Right lobe of liver (tissue), 6 donors: ENCODE data around the gene MACROD2. TPM values are rescaled to one million over a fixed set of nuclear protein-coding genes. Genes with fewer than 3 reads are reported as not detected.

Source experiments
- ATAC-seq, 4 donors: fragments of 200-7000 bp; cut with Tn5 transposase; one replicate each; pipeline ENCODE4 v1.9.1; 2020; ENCODE audit warnings: mild to moderate bottlenecking in 4 of 4, moderate library complexity in 4 of 4
- DNase-seq, 3 donors: peaks; one replicate each; pipeline ENCODE4 v3.0.0-alpha.2; 2020
- H3K27ac ChIP-seq, 3 donors: fragments of 200-600 bp; one replicate each; pipeline ENCODE4 v1.8.0; 2022
- H3K27me3 ChIP-seq, 2 donors: fragments of 200-600 bp; one replicate each; pipeline ENCODE4 v1.8.0; 2022
- H3K36me3 ChIP-seq, 4 donors: fragments of 200-600 bp; sonication (generic) in 1 of 4; one replicate each; pipeline versions ENCODE4 v1.5.1 to v1.8.0; 2017 to 2022; ENCODE audit warnings: control low read depth in 1 of 4
- H3K4me1 ChIP-seq, 4 donors: fragments of 200-600 bp; sonication (generic) in 1 of 4; one replicate each; pipeline versions ENCODE4 v1.5.1 to v1.8.0; 2017 to 2022; ENCODE audit warnings: control low read depth in 1 of 4
- H3K4me3 ChIP-seq, 3 donors: fragments of 200-600 bp; one replicate each; pipeline ENCODE4 v1.8.0; 2022
- H3K9me3 ChIP-seq, 4 donors: fragments of 200-600 bp; sonication (generic) in 1 of 4; one replicate each; pipeline versions ENCODE4 v1.5.1 to v1.8.0; 2017 to 2022; ENCODE audit warnings: control low read depth in 1 of 4
- POLR2A ChIP-seq: fragments of 450-650 bp; IDR thresholded peaks from one replicate; pipeline ENCODE4 v1.6.1; 2017; ENCODE audit warnings: antibody characterized with exemption, mild to moderate bottlenecking
- WGBS: methylation state at CpG from one replicate; pipeline ENCODE4 v1.1.6; 2018; ENCODE audit warnings: low coverage, low lambda C conversion rate; ENCODE audit not compliant: insufficient coverage; ENCODE audit errors: missing lambda C conversion rate; 5-methylcytosine and 5-hydroxymethylcytosine counted together
- intact Hi-C, 2 donors: fragments of 100-400 bp; cut with DNase I; formaldehyde crosslinking; loops; one replicate each; pipeline versions ENCODE4 v1.11.2 to v1.14.1; 2022
- total RNA-seq, 6 experiments: library from RNA; depleted of rRNA in 2 of 6; stranded (reverse); fragments of >200 nt in 2 of 6; fragmentation: NEBNext Ultra II Directional in 3 of 6; extraction: Animal tissue kit (Norgen Biotek cat#: 25700) in 3 of 6; gene quantifications; one replicate each; pipeline versions ENCODE4 v1.1.0 to v1.2.4, GENCODE V29; 2016 to 2023
- TF ChIP-seq, protein P1 (sequence below), 4 donors: fragments of 200-600 bp in 3 of 4; fragments of 450-650 bp in 1 of 4; IDR thresholded peaks; one replicate each; pipeline versions ENCODE4 v1.5.1 to v1.8.0; 2016 to 2022; ENCODE audit warnings: antibody characterized with exemption in 4 of 4, mild to moderate bottlenecking in 2 of 4
- donor health status: DM: no; HTN: yes; CAD: no.
- donor health status: DM: no; HTN: no; CAD: no.
- donor health status: DM: no; HTN: no; CAD: no.
- donor health status: DM: no; HTN: yes; CAD: no.
- donor health status: DM: no; HTN: yes; CAD: no.

The MACROD2 gene
- total RNA-seq, 6 experiments from 2014 or later = 1.2 to 5.5 (median 3.3) TPM

GRCh38 chr20:14544688-14545087, 549.4 kb downstream of the MACROD2 start:
- H3K27ac ChIP-seq = no peak overlapping the region
- TF ChIP-seq POLR2A = no peak
- TF ChIP-seq, protein P1, sequence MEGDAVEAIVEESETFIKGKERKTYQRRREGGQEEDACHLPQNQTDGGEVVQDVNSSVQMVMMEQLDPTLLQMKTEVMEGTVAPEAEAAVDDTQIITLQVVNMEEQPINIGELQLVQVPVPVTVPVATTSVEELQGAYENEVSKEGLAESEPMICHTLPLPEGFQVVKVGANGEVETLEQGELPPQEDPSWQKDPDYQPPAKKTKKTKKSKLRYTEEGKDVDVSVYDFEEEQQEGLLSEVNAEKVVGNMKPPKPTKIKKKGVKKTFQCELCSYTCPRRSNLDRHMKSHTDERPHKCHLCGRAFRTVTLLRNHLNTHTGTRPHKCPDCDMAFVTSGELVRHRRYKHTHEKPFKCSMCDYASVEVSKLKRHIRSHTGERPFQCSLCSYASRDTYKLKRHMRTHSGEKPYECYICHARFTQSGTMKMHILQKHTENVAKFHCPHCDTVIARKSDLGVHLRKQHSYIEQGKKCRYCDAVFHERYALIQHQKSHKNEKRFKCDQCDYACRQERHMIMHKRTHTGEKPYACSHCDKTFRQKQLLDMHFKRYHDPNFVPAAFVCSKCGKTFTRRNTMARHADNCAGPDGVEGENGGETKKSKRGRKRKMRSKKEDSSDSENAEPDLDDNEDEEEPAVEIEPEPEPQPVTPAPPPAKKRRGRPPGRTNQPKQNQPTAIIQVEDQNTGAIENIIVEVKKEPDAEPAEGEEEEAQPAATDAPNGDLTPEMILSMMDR (IDR thresholded peaks at IDR 0.05) = no peak
- H3K4me1 ChIP-seq = no peaks in the 10 kb centered on the region
- H3K4me3 ChIP-seq = no peak overlapping the region
- no peaks in the 10 kb centered on the region for H3K9me3 ChIP-seq
- DNase-seq (no peak), ATAC-seq (no peak)
- no peaks in the 10 kb centered on the region for H3K27me3 ChIP-seq
- intact Hi-C loops = no loop called here
- WGBS = 35% methylated on average over 3 of the region's 3 CpGs
- no peaks in the 10 kb centered on the region for H3K36me3 ChIP-seq

GRCh38 chr20:14550655-14551054, 555.3 kb downstream of the MACROD2 start:
- H3K4me1 ChIP-seq = no peaks in the 10 kb centered on the region
- TF ChIP-seq, protein P1 (IDR thresholded peaks at IDR 0.05) = no peak
- TF ChIP-seq POLR2A = no peak
- no peaks in the 10 kb centered on the region for H3K27me3 ChIP-seq
- no peaks in the 10 kb centered on the region for H3K9me3 ChIP-seq
- ATAC-seq (no peak), DNase-seq (no peak)
- H3K4me3 ChIP-seq = no peak overlapping the region
- H3K27ac ChIP-seq = no peak overlapping the region
- intact Hi-C loops = no loop called here
- no peaks in the 10 kb centered on the region for H3K36me3 ChIP-seq

GRCh38 chr20:14553774-14554534, 558.6 kb downstream of the MACROD2 start:
- H3K27me3 ChIP-seq = no peaks in the 10 kb centered on the region
- TF ChIP-seq, protein P1 (IDR thresholded peaks at IDR 0.05) = no peak
- no peak for TF ChIP-seq POLR2A
- no peaks in the 10 kb centered on the region for H3K9me3 ChIP-seq
- ATAC-seq = no peak
- no peak overlapping the region for H3K4me3 ChIP-seq
- intact Hi-C loops = no loop called here
- no peaks in the 10 kb centered on the region for H3K36me3 ChIP-seq
- no peak overlapping the region for H3K27ac ChIP-seq
- WGBS = 81% methylated on average over 5 of the region's 6 CpGs
- H3K4me1 ChIP-seq = no peaks in the 10 kb centered on the region
- DNase-seq = no peak

DNA sequence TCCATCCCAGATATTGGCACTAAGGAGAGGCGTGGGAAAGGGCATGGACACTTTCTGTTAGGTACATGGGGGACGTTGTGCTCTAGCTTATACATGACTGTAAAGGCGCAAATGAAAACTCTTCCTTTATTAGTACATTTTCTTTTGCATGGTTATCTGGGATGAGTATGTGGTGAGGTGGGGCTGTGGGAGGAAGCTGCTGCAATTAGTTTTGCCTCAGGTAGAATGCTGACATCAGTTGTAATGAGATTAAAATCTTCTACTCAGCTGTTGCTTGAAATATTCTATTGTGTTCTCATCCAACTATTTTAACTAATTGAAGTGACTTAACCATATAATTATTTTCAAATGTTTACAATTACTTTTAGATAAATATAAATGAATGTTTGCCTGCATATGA, 560.4 kb downstream of the MACROD2 start:
- no peaks in the 10 kb centered on the region for H3K36me3 ChIP-seq

More for the DNA sequence above, 560.4 kb downstream of the MACROD2 start:
- no peak overlapping the region for H3K4me3 ChIP-seq
- no peak overlapping the region for H3K27ac ChIP-seq
- no peaks in the 10 kb centered on the region for H3K4me1 ChIP-seq
- intact Hi-C loops = no loop called here
- WGBS = 89% methylated on average over 3 of the region's 3 CpGs
- H3K9me3 ChIP-seq = no peaks in the 10 kb centered on the region
- no peak for TF ChIP-seq POLR2A
- TF ChIP-seq, protein P1 (IDR thresholded peaks at IDR 0.05) = no peak
- H3K27me3 ChIP-seq = no peaks in the 10 kb centered on the region
- DNase-seq (no peak), ATAC-seq (no peak)
